Astrocyte (in vitro differentiated cells and primary cell): ENCODE data around the gene CSNK1D. TPM values are rescaled to one million over a fixed set of nuclear protein-coding genes. Genes with fewer than 3 reads are reported as not detected.

Source experiments
- DNase-seq: peaks from one replicate; pipeline ENCODE4 v3.0.0-alpha.2; 2010; ENCODE audit warnings: low read depth
- FAIRE-seq: peaks from 2 replicates; lab custom pipeline; 2011; peaks lifted over from hg19 to GRCh38; lab: Jason Lieb, UNC
- H2AFZ ChIP-seq: 2 replicates; pipeline ENCODE4 v1.6.0; 2012; ENCODE audit warnings: low read depth, low read length, inconsistent platforms
- H3K27ac ChIP-seq: 2 replicates; pipeline ENCODE4 v1.5.1; 2011; ENCODE audit warnings: low read depth, low read length, inconsistent platforms
- H3K27me3 ChIP-seq: 2 replicates; pipeline ENCODE4 v1.6.0; 2011; ENCODE audit warnings: low read length, inconsistent platforms; ENCODE audit not compliant: insufficient read depth
- H3K36me3 ChIP-seq: 2 replicates; pipeline ENCODE4 v1.5.1; 2011; ENCODE audit warnings: low read length, inconsistent platforms; ENCODE audit not compliant: insufficient read depth
- H3K4me1 ChIP-seq: 2 replicates; pipeline ENCODE4 v1.5.1; 2011; ENCODE audit warnings: low read length, inconsistent platforms; ENCODE audit not compliant: insufficient read depth
- H3K4me2 ChIP-seq: 2 replicates; pipeline ENCODE4 v1.6.0; 2012; ENCODE audit warnings: low read length, inconsistent platforms
- H3K4me3 ChIP-seq: 2 replicates; pipeline ENCODE4 v1.5.1; 2011; ENCODE audit warnings: low read depth, mild to moderate bottlenecking, low read length, inconsistent platforms; ENCODE audit not compliant: insufficient read depth
- H3K79me2 ChIP-seq: 2 replicates; pipeline ENCODE4 v1.6.0; 2012; ENCODE audit warnings: mild to moderate bottlenecking, low read length, inconsistent platforms; ENCODE audit not compliant: insufficient read depth
- H3K9ac ChIP-seq: 2 replicates; pipeline ENCODE4 v1.6.0; 2012; ENCODE audit warnings: mild to moderate bottlenecking, low read length, inconsistent platforms
- H3K9me3 ChIP-seq: 2 replicates; pipeline ENCODE4 v1.5.1; 2012; ENCODE audit warnings: low read depth, mild to moderate bottlenecking, low read length, inconsistent platforms; ENCODE audit not compliant: insufficient read depth
- H4K20me1 ChIP-seq: 2 replicates; pipeline ENCODE4 v1.6.0; 2012; ENCODE audit warnings: low read length, inconsistent platforms; ENCODE audit not compliant: insufficient read depth
- H3K27ac Mint-ChIP-seq: one replicate; pipeline ENCODE4 v1.8.0; 2021; ENCODE audit warnings: mild to moderate bottlenecking, mixed read lengths; ENCODE audit not compliant: unreplicated experiment
- H3K27me3 Mint-ChIP-seq: one replicate; pipeline ENCODE4 v1.8.0; 2021; ENCODE audit warnings: low read depth, mixed read lengths; ENCODE audit not compliant: unreplicated experiment
- H3K36me3 Mint-ChIP-seq: one replicate; pipeline ENCODE4 v1.8.0; 2021; ENCODE audit warnings: low read depth, mixed read lengths; ENCODE audit not compliant: unreplicated experiment
- H3K4me1 Mint-ChIP-seq: one replicate; pipeline ENCODE4 v1.8.0; 2021; ENCODE audit warnings: low read depth, mixed read lengths; ENCODE audit not compliant: unreplicated experiment
- H3K4me3 Mint-ChIP-seq: one replicate; pipeline ENCODE4 v1.8.0; 2021; ENCODE audit warnings: mild to moderate bottlenecking, moderate library complexity, mixed read lengths; ENCODE audit not compliant: unreplicated experiment
- H3K9me3 Mint-ChIP-seq: one replicate; pipeline ENCODE4 v1.8.0; 2021; ENCODE audit warnings: mild to moderate bottlenecking, mixed read lengths; ENCODE audit not compliant: unreplicated experiment
- EZH2 ChIP-seq: IDR thresholded peaks from 2 replicates; pipeline ENCODE4 v1.6.1; 2012; ENCODE audit warnings: mild to moderate bottlenecking, low read length, inconsistent platforms; ENCODE audit not compliant: insufficient read depth
- total RNA-seq: library from RNA; stranded (reverse); gene quantifications from 2 replicates; pipeline ENCODE4 v1.2.1, GENCODE V29; 2021
- TF ChIP-seq, protein P1 (sequence below): IDR thresholded peaks from 2 replicates; pipeline ENCODE4 v1.5.1; 2011; ENCODE audit warnings: low read depth, mild to moderate bottlenecking, inconsistent platforms, low read length, moderate library complexity; ENCODE audit not compliant: insufficient read depth

CSNK1D gene
- total RNA-seq, 1 donor from 2014 or later = 153 TPM

DNA sequence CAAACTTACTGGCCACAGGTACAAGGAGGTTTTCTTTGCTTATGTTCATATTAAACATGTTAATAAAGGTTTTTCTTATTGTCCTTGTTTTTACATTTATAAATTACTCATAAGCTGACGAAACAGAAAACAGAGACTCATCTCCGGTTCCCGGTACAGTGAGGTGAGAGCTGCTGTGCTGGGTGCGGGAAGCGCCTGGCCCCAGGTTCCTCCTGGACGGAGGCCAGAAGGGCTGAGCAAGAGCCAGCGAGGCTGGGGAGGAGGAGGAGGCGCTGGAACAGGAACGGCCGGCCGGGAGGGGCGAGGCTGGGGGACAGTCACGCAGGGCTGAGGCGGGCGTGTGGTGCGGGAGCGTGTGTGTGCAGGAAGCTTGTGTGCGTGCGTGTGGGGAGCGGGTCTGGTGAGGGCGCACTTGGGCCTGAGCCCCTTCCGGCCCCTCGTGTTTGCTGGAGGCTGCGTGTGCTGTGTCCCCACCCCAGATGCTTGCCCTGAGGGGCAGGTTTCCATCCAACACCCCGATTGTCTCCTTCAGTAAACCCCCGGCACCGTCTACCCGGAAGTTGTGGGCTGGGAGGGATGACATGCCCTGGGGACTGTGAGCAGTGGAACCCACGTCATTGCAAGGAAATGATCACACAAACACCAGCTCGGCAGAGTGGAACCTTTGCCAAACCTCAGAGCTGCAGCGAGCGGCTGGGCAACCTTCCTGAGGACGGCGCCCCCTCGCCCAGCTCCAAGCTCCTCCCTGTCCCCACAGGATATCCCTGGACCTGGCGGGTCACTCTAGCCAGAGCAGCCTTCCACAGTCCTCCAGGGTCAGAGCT lies 24.4 kb upstream of the CSNK1D start:
- peaks cover 28% of the 10 kb centered on the region for H3K4me1 ChIP-seq
- peak overlapping the region; percentile 58 for H3K4me3 ChIP-seq
- H3K4me1 Mint-ChIP-seq = peaks cover 3% of the 10 kb centered on the region
- H3K27ac ChIP-seq = peak overlapping the region; percentile 85
- DNase-seq (peak; percentile 90), FAIRE-seq (no peak)
- peak overlapping the region; percentile 82 for H3K9ac ChIP-seq
- no peaks in the 10 kb centered on the region for H3K9me3 ChIP-seq
- peak overlapping the region; percentile 87 for H3K4me2 ChIP-seq
- peak overlapping the region; percentile 87 for H2AFZ ChIP-seq
- H3K27me3 Mint-ChIP-seq = peaks cover 23% of the 10 kb centered on the region
- no peak overlapping the region for H3K27ac Mint-ChIP-seq
- H3K36me3 ChIP-seq = no peaks in the 10 kb centered on the region
- no peaks in the 10 kb centered on the region for H3K27me3 ChIP-seq
- no peaks in the 10 kb centered on the region for H3K9me3 Mint-ChIP-seq
- no peak overlapping the region for H3K4me3 Mint-ChIP-seq
- no peaks in the 10 kb centered on the region for H3K79me2 ChIP-seq
- no peaks in the 10 kb centered on the region for H3K36me3 Mint-ChIP-seq
- TF ChIP-seq EZH2 = no peak
- TF ChIP-seq, protein P1, sequence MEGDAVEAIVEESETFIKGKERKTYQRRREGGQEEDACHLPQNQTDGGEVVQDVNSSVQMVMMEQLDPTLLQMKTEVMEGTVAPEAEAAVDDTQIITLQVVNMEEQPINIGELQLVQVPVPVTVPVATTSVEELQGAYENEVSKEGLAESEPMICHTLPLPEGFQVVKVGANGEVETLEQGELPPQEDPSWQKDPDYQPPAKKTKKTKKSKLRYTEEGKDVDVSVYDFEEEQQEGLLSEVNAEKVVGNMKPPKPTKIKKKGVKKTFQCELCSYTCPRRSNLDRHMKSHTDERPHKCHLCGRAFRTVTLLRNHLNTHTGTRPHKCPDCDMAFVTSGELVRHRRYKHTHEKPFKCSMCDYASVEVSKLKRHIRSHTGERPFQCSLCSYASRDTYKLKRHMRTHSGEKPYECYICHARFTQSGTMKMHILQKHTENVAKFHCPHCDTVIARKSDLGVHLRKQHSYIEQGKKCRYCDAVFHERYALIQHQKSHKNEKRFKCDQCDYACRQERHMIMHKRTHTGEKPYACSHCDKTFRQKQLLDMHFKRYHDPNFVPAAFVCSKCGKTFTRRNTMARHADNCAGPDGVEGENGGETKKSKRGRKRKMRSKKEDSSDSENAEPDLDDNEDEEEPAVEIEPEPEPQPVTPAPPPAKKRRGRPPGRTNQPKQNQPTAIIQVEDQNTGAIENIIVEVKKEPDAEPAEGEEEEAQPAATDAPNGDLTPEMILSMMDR = no peak
- no peaks in the 10 kb centered on the region for H4K20me1 ChIP-seq

DNA sequence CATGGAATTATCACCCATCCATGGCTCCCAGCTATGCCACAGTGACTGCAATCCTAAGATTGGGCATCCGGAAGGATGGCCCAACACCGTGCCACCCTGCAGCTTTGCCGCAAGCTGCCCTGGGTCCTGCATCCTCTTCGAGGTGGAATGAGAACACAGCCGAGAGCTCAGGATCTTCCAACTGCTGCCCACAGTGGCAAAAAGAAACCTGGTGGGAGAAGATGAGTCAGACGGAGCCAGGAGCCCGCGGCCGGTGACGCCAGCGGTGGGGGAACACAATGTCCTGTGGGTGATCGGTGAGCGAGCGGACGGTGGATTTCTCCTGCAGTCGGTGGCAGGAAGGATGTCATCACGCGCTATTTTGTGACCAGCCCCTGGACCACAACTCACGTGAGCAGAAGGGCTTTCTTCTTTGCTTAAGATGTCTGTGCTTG lies 23.8 kb upstream of the CSNK1D start:
- Histone ChIP-seq H3K79me2 (no peaks in the 10 kb centered on the region), H3K27me3 (no peaks in the 10 kb centered on the region), H3K4me1 (peaks cover 28% of the 10 kb centered on the region), H4K20me1 (no peaks in the 10 kb centered on the region), H2AFZ (peak overlapping the region; percentile 87), H3K9ac (peak overlapping the region; percentile 82), H3K27ac (peak overlapping the region; percentile 85), H3K4me2 (peak overlapping the region; percentile 87), H3K36me3 (no peaks in the 10 kb centered on the region), H3K9me3 (no peaks in the 10 kb centered on the region), H3K4me3 (peak overlapping the region; percentile 58)
- peak; percentile 80 for DNase-seq
- Mint-ChIP-seq H3K27me3 (peaks cover 23% of the 10 kb centered on the region), H3K4me1 (peaks cover 3% of the 10 kb centered on the region), H3K4me3 (peak overlapping the region; percentile 60), H3K27ac (no peak overlapping the region), H3K36me3 (no peaks in the 10 kb centered on the region), H3K9me3 (no peaks in the 10 kb centered on the region)
- FAIRE-seq = no peak
- TF ChIP-seq, protein P1 = no peak
- no peak for TF ChIP-seq EZH2
